ENCODE measurements around the gene EZR.

DNA sequence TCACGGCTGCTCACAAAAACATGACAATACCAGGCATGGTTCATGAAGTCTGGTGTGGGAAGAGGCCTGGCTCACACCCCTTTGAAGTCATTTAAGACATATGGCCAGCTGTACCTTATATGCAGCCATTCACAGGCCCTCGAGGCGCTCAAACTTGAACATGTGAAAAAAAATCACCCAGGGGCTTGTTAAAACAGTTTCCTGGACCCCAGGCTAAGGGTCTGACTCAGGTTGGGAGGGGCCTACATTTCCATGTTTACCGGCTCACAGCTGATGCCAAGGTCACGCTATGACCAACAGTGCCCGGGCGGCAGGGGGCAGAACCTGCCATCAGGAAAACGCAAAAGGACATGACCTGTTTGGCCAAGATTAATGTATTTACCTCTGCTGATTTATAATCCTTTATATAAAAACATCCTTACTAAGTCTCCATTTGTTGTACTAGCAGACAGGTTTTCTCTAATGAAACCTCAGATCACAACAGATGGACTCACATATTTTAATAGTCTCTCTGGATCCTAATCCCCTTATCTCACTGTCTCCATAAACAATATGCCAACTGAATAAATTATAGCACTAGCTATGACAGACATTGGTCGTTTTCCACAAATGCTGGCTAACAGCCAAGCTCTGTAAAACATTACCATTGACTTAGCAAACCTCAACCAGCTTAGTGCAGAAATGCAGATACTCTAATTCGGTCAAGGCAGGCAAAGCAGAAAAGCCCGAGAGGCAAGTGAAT lies 19.9 kb downstream of the EZR start:
- TF ChIP-seq, protein P1, sequence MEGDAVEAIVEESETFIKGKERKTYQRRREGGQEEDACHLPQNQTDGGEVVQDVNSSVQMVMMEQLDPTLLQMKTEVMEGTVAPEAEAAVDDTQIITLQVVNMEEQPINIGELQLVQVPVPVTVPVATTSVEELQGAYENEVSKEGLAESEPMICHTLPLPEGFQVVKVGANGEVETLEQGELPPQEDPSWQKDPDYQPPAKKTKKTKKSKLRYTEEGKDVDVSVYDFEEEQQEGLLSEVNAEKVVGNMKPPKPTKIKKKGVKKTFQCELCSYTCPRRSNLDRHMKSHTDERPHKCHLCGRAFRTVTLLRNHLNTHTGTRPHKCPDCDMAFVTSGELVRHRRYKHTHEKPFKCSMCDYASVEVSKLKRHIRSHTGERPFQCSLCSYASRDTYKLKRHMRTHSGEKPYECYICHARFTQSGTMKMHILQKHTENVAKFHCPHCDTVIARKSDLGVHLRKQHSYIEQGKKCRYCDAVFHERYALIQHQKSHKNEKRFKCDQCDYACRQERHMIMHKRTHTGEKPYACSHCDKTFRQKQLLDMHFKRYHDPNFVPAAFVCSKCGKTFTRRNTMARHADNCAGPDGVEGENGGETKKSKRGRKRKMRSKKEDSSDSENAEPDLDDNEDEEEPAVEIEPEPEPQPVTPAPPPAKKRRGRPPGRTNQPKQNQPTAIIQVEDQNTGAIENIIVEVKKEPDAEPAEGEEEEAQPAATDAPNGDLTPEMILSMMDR (IDR thresholded peaks at IDR 0.05): peak in 3 of 6 experiments; percentile 12 to 26 (median 15)
- TF ChIP-seq POLR2A (IDR thresholded peaks at IDR 0.05): no peak

All from esophagus squamous epithelium (tissue), 4 donors.